NCI-H2227 treated with DMSO at 0.1 percent for 48 hours (cell line): Measurements from ENCODE around the gene GAK.
"Not testable (repeated sequence)": the region's sequence is repeated elsewhere in the genome, so short reads cannot be mapped to it uniquely, and the experiment has no call there.

Experiments
- DNase-seq: peaks from one replicate; lab custom pipeline; 2025; lab: John Stamatoyannopoulos, UW

The GAK gene

DNA sequence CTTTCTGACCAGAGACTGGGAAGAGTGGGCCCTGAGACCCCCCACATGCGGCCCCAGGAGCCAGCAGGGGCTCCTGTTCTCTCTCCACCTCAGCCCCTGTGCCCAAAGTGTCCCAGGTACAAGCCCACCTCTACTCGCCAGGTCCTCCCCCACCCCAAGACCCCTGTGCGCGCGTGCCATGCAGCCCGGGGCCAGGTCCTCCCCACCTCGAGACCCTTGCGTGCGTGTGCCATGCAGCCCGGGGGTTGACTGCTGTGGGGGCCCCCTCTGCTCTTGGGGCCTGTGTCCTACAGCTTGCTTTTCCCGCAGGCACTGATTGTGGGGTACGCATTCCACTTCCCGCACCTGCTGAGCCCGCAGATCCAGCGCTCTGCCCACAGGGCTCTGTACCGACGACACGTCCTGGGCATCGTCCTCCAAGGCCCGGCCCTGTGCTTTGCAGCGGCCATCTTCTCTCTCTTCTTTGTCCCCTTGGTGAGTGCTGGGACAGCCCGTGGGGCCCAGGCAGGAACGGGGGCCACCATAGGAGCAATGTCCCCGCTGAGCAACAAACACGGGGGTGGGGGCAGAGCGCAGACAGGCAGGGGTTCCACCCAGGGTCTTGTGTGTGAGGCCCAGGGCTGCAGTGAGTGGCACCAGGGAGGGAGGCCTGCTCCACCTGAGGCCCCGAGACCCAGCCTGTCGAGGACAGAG lies 20.9 kb upstream of the GAK start:
- DNase-seq, result no peak

DNA sequence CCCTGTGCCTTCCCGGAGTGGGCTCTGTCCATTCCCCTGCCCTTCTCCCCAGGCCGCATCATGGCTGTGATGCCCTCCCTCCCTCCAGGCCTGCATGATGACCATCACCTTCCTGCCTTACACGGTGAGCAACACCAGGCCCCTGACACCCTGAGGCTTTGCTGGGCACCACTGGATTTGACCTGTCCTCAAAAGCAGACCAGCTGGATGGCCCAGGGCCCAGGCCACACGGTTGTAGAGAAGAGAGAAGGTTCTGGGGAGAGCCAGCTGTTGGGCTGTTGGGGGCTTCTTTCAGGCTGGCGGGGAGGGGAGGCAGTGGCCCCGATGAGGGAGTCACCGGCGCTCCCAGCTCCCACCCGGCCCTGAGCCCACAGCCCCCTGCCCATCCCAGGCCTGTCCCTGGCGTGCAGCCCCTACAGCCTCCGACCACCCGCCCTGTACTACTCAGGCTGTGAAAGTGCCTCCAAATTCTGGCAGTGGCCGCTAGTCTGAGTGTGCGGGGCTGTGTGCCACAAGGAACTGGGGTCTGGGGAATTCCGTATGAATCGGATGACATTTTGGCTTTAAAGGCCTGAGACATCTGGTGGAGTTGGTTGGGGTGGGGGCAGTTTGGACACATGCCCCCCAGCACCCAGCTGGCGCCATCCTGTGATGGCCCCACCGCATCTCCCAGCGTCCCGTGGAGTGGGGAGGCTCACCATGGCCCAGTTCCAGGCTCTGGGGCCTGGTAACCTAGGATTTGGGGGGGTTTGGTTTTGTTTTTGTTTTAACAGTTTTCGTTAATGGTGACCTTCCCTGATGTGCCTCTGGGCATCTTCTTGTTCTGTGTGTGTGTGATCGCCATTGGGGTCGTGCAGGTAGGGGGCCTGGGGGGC lies 19.7 kb upstream of the GAK start:
- no peak for DNase-seq

DNA sequence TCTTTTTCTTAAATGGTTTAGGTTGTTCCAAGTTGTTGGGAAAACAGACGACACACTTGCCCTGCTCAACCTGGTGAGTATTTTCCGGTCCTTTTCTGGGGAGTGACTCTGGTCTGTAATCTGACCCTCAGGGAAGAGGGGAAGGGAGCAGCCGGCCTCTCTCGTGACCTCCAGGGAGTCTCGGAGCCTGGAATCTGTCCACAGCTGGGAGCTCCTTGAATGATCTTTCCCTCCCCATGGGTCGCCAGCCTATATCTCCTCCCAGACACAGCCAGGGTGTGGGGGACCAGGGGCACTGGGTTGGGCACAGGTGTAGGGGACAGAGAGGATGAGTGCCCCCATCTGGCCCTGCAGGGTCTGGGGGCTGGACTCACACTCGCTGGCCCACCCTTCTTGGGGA lies 19.1 kb upstream of the GAK start:
- no peak for DNase-seq

DNA sequence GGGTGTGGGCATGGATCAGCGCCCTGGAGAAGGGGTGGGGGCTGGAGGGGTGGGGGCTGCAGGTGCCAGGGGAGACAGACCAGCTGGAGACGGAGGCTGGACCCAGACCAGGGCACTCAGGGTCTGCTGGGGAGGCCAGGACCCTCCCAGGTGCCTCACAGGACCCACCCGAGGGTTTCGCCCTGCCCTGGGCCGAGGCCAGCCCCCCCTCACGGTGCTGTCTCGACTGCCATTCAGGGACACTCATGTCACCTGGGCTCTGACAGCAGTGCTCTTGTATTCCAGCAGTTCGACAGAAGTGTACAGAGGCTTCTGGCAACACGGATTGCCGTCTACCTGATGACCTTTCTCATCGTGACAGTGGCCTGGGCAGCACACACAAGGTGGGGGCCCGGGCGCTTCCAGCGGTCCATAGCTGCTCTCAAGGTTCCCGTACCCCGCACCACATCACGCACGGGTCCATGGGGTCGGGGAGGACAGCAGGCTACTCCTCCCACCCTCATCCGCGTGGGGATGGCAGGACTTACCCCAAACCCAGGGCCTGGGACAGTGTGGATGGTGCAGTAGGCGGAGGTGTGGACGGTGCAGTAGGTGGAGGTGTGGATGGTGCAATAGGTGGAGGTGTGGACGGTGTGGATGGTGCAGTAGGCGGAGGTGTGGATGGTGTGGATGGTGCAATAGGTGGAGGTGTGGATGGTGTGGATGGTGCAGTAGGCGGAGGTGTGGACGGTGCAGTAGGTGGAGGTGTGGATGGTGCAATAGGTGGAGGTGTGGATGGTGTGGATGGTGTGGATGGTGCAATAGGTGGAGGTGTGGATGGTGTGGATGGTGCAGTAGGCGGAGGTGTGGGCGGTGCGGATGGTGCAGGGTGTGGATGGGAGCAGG lies 18.3 kb upstream of the GAK start:
- no peak for DNase-seq

DNA sequence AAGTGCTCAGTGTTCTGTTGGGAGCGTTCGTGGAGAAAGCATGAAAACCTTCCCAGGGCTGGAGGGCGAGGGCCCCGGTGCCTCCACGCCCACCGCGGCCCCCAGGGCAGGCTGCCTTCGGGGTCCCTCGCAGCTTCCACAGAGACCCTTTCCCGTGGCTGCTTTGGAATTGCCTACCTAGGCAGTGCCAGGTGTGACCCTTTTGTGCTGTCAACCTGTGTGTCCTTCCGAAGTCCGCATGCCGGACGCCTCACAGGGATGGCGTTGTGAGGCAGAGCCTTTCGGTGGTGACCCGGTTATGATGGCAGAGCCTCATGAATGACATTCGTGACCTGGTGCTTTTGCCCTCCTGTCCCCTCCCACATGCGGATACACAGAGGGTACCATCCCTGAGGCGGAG lies 17.5 kb upstream of the GAK start:
- no peak for DNase-seq

DNA sequence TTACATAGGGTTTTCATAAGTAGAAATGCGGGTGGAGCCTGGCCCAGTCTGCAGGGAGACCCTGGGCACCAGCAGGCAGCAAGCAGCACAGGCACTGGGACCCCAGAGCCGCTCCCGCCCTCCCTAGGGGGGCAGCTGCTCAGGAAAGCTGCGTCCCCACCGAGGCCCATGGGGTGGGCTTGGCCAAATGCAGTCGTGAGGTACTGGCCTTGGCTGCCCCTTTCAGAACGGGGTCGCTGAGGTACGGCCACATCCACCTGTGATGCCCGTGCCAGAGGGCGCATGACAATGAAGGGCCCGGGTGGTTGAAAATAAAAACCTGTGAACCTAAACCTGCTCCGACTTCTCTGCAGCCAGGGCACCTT lies 16.8 kb upstream of the GAK start:
- no peak for DNase-seq

DNA sequence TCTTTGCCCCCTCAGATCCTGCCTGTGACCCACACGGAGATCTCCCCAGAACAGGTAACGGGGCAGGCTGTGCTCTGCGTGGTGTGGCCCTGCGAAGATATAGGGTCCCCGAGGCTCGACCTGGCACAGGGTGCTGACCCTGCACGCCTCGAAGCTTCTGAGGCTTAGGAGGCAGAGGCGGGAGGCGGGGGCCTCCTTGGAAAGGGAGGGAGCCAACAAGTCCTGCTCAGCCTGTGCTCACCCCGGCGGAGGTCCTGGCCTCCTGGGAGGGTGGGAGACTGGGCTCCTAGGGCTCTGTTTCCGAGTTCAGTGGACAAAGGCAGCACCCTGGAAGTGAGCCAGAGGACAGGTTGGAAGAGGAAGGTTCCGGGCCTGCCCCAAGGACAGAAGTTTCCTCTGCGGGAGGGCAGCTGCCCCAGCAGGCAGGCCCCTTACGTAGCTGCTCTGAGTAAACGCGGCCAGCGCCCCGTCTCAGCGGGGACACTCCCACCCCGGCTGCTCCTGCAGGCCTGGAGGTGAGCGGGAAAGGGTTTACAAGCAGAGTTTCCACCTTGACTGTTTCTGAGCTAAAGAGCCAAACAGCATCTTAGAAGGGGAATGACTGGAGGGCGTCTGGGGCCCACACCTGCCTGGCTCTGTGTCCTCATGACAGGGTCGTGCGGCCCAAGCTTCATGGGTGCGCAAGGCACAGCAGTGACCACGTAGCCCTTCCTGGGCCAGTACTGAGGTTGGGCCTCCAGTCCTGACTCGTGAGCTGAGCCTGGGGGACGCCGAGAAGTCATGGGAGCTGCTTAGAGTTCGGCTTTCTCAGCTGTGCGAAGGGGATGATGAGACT lies 16.2 kb upstream of the GAK start:
- DNase-seq, result no peak

DNA sequence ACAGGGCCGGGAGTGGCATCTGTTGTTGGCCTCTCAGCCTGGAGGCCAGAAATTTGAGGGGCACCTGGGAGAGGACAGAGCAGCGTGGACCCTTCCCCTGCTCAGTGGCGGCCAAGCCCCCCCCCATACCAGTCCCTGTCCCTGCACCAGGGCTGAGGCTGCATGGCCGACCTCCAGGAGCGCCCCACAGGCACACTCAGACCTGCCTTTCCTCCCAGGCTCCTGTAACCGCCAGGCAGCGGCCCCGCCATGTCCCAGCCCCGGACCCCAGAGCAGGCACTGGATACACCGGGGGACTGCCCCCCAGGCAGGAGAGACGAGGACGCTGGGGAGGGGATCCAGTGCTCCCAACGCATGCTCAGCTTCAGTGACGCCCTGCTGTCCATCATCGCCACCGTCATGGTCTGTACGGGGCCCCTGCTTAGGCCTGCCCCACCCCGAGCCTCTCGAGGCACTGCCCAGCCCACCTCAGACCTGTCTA lies 15.4 kb upstream of the GAK start:
- DNase-seq, result no peak

DNA sequence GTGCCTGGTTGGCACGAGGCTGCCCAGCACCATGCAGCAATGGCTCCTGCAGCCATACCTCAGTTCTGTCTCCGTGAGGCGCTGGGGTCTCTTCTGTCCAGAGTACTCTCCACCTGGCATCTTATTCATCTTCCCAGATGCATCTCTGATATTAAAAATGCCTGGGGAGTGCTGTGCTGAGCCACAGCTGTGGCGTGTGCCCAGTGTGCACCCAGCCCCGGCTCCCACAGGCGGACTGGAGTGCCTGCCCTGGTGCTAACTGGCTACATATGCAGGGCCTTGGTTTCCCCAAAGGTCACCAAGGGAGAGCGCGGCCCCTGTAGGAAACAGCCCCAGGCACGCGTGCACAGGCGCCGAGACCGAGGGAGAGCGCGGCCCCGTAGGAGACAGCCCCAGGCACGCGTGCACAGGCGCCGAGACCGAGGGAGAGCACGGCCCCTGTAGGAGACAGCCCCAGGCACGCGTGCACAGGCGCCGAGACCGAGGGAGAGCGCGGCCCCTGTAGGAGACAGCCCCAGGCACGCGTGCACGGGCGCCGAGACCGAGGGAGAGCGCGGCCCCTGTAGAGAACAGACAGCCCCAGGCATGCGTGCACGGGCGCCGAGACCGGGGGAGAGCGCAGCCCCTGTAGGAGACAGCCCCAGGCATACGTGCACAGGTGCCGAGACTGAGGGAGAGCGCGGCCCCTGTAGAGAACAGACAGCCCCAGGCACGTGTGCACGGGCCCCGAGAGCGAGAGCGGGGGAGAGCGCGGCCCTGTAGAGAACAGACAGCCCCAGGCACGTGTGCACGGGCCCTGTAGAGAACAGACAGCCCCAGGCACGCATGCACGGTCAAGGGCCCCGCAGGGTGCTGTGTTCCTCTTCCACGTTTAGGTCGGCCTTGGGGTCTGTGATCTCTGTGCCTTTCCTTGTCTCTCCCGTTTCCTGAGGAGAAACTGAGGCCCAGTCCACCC lies 14.7 kb upstream of the GAK start:
- no peak for DNase-seq

DNA sequence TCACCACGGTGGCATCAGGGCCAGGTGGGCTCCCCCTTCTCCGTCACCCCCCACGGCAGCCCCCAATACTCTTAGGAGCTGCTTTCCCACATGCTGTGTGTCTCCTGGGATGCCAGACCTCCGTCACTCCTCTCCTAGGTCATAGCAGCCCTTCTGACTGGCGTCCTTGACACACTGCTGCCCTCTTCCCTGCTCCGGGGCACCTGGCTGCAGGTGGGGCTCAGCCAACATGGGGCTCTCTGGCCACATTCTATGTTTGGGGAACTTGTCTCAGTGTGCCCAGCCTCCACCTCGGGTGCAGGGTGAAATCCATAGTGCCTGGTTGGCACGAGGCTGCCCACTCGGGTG lies 14.0 kb upstream of the GAK start:
- no peak for DNase-seq

DNA sequence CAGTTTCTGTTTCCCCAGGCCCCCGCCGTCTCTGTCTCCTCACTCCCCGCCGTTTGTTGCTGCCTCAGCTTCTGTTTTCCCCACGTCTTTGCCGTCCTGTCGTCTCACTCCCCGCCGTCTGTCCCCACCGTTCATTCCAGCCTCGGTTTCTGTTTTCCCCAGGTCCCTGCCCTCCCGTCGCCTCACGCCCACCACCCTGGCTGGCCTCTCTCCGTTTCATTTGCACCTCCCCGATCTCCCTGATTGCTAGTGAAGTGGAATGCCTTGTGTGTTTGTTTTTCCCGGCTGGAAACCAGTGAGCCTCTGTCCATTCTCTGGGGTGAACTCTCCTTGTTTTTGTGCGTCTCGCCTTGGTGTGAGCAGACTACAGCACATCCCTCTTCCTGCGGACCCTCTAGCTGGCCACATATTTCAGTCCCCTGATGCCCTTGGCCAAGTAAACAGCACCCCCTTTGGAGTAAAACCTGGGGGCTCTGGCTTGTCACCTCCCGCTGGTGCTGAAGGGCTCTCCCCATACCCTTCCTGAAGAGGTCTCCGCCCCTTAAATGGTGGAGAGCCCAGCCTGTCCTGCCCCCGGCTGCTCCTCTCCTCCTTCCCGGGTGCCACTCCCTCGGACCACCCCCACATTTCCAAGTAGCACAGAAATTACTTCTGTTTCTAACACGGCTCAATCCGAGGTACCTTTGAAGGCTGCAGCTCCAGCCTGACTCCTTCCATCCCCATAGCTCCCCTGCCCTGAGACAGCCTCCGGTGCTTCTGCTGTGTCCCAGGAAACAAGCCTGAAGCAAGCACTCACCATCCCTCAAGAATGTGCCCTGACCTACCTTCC lies 13.4 kb upstream of the GAK start:
- no peak for DNase-seq

DNA sequence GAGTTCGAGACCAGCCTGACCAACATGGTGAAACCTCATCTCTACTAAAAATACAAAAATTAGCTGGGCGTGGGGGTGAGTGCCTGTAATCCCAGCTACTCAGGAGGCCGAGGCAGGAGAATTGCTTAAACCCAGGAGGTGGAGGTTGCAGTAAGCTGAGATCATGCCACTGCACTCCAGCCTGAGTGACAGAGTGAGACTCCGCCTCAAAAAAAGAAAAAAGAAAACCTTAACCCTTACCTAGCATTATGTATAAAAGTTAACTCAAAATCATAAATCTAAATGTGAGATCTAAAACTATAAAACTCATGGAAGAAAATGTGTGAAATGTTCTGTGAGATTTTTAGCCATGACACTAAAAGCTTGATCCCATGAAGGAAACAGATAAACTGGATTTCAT lies 7.4 kb upstream of the GAK start:
- not testable (repeated sequence) for DNase-seq

DNA sequence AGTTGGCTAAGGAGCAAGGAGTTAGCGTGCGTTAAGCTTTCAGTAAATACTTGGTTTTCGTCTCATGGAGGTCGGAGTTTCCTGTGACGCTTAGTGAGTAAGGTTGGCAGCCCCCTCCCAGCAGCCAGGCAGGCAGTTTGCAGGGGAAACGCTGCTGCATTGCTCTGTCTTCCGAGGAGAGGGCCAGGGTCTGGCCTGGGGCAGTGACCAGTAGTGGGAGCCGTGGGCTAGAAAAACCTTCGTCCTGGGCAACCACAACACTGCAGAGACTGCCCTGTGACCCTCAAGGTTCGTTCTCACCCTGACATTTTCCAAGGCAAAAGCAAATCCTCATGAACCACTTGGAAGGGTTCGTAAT lies 576 bp upstream of the GAK start:
- no peak for DNase-seq

DNA sequence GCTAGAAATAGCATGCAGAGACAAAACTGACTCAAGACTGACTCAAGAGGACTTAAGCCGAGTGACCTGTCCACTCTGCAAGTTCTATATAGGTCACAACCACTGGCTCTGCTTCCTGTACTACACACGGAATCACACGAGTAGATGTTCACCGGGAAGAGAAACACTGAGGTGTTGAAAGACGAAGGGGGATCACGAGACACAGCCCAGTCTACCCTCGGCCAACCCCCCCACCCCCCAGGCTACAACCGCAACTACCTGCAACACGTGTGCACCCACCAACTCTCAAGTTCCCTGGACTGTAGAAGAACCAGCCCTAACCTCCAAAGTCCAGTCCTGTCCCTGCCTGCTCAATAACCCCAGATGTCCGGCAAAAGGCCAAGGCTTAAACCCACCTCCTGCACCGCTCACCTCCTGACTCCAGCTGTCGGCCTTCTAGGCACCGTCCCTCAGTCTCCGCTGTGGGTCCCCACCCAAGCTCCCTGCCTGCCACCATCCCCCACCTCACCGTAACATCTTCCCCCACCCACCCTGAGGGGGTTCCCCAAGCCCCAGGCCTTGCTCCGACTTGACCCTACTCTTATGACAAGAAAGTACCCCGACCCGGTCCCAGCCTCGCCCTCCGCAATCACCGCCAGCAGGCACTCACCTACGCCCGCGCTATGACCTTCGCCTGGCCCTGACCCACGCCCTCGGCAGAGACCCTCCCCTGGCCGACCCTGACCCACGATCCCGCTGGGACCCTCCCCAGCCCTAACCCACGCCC lies 739 bp downstream of the GAK start:
- DNase-seq, result no peak

DNA sequence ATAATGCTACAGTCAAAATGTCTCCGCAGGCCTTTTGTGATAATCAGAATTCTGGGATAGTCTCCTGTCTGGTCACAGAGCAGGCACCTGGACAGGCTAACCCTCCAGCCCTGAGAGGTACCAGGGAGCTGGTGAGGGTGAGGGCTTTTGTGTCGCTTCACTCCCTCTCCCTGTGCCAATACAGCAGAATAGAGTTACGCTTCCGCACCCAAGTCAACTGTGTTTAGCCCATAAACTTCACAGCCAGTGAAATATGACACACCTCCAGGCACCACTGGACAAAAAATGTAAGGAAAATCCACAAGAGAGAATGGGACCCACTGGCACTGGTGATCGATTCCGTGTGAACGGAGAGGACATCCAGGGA lies 1.3 kb downstream of the GAK start:
- no peak for DNase-seq

DNA sequence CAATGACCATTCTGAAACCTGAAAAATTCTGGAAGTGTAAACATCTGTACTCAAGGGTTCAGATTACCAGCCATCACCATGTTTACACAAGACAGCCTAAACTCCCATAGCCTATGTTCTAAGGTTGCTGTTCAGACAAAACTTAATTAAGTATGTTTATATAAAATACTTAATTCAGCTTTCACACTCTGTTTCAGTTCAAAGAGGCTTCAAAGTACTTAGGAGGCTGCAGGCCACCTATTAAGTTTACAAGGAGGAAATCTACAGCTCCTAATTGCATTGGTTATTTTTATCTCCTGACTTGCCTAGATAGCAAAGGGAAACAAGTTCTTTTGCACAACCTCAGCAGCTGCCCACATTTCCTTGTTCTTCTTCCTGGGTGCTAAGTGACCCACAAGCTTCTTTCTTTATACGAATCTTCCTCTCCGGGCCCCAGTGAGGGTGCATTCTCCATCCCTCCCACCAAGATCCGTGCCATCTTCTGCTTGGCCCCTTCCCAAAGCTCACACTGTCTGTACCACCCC lies 2.0 kb downstream of the GAK start:
- no peak for DNase-seq

DNA sequence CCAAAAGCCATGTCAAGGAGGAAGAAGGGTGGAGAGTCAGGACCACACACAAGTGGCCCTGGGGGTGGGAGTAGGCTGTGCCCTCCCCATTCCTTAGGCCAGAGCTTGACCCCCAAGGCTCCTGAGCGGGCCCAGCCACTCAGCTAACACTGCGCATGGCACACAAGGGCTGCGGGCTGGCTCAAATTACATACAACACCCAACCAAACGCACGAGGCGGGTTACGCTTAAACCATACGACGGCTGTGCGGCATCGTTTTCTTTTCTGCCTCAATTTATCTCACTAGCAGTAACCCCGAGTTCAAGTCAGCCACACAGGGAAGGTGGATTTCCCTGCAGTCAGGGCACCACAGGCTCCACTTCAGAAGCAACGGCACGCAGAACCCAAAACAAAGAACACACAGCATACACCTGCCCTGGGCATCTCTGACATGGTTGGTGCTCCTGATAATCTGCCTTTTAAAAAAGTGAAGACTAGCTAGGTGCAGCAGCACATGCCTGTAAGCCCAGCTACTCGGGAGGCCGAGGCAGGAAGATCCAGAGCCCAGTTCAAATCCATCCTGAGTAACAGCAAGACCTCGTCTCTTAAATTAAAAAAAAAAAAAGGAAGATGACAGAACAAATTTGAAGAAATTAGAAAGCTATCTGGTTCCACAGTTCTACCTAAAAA lies 2.9 kb downstream of the GAK start:
- no peak for DNase-seq

DNA sequence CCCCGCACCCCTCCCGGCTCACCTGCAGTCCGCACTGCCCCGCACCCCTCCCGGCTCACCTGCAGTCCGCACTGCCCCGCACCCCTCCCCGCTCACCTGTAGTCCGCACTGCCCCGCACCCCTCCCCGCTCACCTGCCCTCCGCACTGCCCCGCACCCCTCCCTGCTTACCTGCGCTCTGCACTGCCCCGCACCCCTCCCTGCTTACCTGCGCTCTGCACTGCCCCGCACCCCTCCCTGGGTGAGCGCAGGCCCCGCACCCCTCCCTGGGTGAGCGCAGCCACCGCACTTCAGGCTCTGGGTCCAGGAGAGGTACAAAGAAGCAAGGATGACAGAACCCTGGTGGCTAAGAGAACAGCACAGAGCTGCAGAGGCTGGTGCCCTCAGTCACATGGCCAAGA lies 4.5 kb downstream of the GAK start:
- DNase-seq, result not testable (repeated sequence)
